Heart right ventricle (tissue), 16 donors: Measurements from ENCODE around the gene GIMAP5. TPM values are rescaled to one million over a fixed set of nuclear protein-coding genes. Genes with fewer than 3 reads are reported as not detected.
A peak's percentile ranks its signal among the peaks of the same experiment; 100 is the strongest.

Source experiments
- ATAC-seq, 8 donors: fragments of 200-7000 bp; cut with Tn5 transposase; one replicate each; pipeline ENCODE4 v1.9.1; 2020; ENCODE audit warnings: mild to moderate bottlenecking in 8 of 8, moderate library complexity in 8 of 8, moderate number of reproducible peaks in 1 of 8
- DNase-seq, 2 donors: peaks; one replicate each; pipeline ENCODE4 v3.0.0-alpha.2; 2020
- H3K27ac ChIP-seq, 10 donors: fragments of 200-600 bp; sonication (generic) in 2 of 10; one replicate each; pipeline versions ENCODE4 v1.5.0 to v1.8.0; 2020 to 2022; ENCODE audit warnings: mild to moderate bottlenecking in 3 of 10
- H3K27me3 ChIP-seq, 7 donors: fragments of 200-600 bp; one replicate each; pipeline ENCODE4 v1.8.0; 2021 to 2022; ENCODE audit warnings: mild to moderate bottlenecking in 2 of 7
- H3K36me3 ChIP-seq, 9 donors: fragments of 200-600 bp; sonication (generic) in 1 of 9; one replicate each; pipeline versions ENCODE4 v1.5.0 to v1.8.0; 2020 to 2022; ENCODE audit warnings: mild to moderate bottlenecking in 2 of 9
- H3K4me1 ChIP-seq, 9 donors: fragments of 200-600 bp; sonication (generic) in 1 of 9; one replicate each; pipeline versions ENCODE4 v1.5.0 to v1.8.0; 2020 to 2022; ENCODE audit warnings: mild to moderate bottlenecking in 4 of 9
- H3K4me3 ChIP-seq, 10 donors: fragments of 200-600 bp; sonication (generic) in 2 of 10; one replicate each; pipeline versions ENCODE4 v1.5.0 to v1.8.0; 2020 to 2022; ENCODE audit warnings: mild to moderate bottlenecking in 7 of 10, moderate library complexity in 2 of 10
- H3K9me3 ChIP-seq, 11 donors: fragments of 200-600 bp in 10 of 11; sonication (generic) in 2 of 11; one replicate each; pipeline versions ENCODE4 v1.5.0 to v1.8.0; 2013 to 2022; ENCODE audit warnings: mild to moderate bottlenecking in 2 of 11, control low read depth in 1 of 11, moderate library complexity in 1 of 11
- CTCF ChIP-seq, 9 donors: fragments of 200-600 bp; sonication (generic) in 2 of 9; IDR thresholded peaks; one replicate each; pipeline versions ENCODE4 v1.5.0 to v1.8.0; 2021 to 2022; ENCODE audit warnings: antibody characterized with exemption in 9 of 9, mild to moderate bottlenecking in 5 of 9, moderate library complexity in 1 of 9
- WGBS, 2 donors: extraction: QIAGEN DNeasy Blood & Tissue Kit; methylation state at CpG; one replicate each; pipeline ENCODE4 v1.1.7; 2013; ENCODE audit warnings: inconsistent platforms in 1 of 2; 5-methylcytosine and 5-hydroxymethylcytosine counted together
- intact Hi-C, 10 donors: fragments of 100-400 bp; cut with DNase I; formaldehyde crosslinking; loops; one replicate each; pipeline versions ENCODE4 v1.11.1 to v1.14.2; 2022
- polyA plus RNA-seq, 2 donors: library from polyadenylated mRNA; stranded (reverse); fragments of 200-250 nt; gene quantifications; one replicate each; pipeline ENCODE4 v1.2.3, GENCODE V29; 2013
- total RNA-seq, 10 donors: library from RNA; stranded (reverse); fragmentation: NEBNext Ultra II Directional in 3 of 10; extraction: Animal tissue kit (Norgen Biotek cat#: 25700) in 3 of 10; gene quantifications; one replicate each; pipeline versions ENCODE4 v1.2.1 to v1.2.4, GENCODE V29; 2021 to 2023
- donor health status: Arrhythmogenic right ventricular cardiomyopathy.
- donor health status: ischemic (EF 13 %, LVEDD 7.1; RV severe dilation, severe dysfunction).
- donor health status: healthy with polysubstance abuse.
- donor health status: DM: no; HTN: yes; CAD: no.
- donor health status: DM: no; HTN: no; CAD: no.
- donor health status: ischemic (EF 25% LVEDD 6.9; RV normal size, moderate dysfunction).
- donor health status: ischemic (EF 25% LVEDD 5.7; RV mildly dilated, moderate dysfunction).
- donor health status: healthy.
- donor health status: DM: yes; HTN: yes; CAD: no.
- donor health status: Ischemic cardiomyopathy.
- donor health status: ischemic (EF 35%, LVEDD 5.7; RV mildly dilated, moderate dysfunction).
- donor health status: nonischemic (EF 11% LVEDD 7.7; RV severe dilation, severe dysfunction).
- donor health status: DM: yes; HTN: yes; CAD: no.
- donor health status: PGD.
- donor health status: ischemic (EF 29% LVEDD 5.4; RV normal size, mild dysfunction).
- donor health status: nonischemic (EF 23%, LVEDD 6.1; RV moderate dilation, normal function).

The GIMAP5 gene
- total and polyA plus RNA-seq, 12 donors, result 6.5 to 35.0 (median 14.1) TPM

GRCh38 chr7:150784120-150784736 lies 47.0 kb downstream of the GIMAP5 start:
- intact Hi-C loops, result loop anchor here in 3 of 10 donors (5.0 kb wide), 2 partner anchors 38 to 93 kb away; no protein-coding TSS in a partner anchor
- no peaks in the 10 kb centered on the region for H3K36me3 ChIP-seq
- DNase-seq (no peak), ATAC-seq (no peak)
- no peaks in the 10 kb centered on the region for H3K9me3 ChIP-seq
- H3K27ac ChIP-seq, result peak overlapping the region in 6 of 10 donors; percentile 49 to 91 (median 86)
- peaks cover 11 to 75% (median 47%) of the 10 kb centered on the region in 9 donors for H3K4me1 ChIP-seq
- no peak for TF ChIP-seq CTCF (IDR thresholded peaks at IDR 0.05)
- 66% methylated on average over 9 of the region's 9 CpGs for WGBS, 2 donors
- no peak overlapping the region for H3K4me3 ChIP-seq
- H3K27me3 ChIP-seq, result no peaks in the 10 kb centered on the region

- Histone ChIP-seq H3K9me3 (no peaks in the 10 kb centered on the region), H3K36me3 (no peaks in the 10 kb centered on the region), H3K27me3 (no peaks in the 10 kb centered on the region), H3K4me1 (peaks cover 11 to 77% (median 47%) of the 10 kb centered on the region in 9 donors), H3K27ac (peak overlapping the region in 9 of 10 donors; percentile 20 to 91 (median 82)), H3K4me3 (no peak overlapping the region)
- TF ChIP-seq CTCF (IDR thresholded peaks at IDR 0.05), result no peak
- ATAC-seq (peak; percentile 16 to 68 (median 39)), DNase-seq (peak in 1 of 2 donors; percentile 43)
- 50 to 52% methylated on average over 4 of the region's 4 CpGs for WGBS, 2 donors
- intact Hi-C loops, result loop anchor here in 5 of 10 donors (5.0 kb wide), 3 partner anchors 37 to 202 kb away; no protein-coding TSS in a partner anchor
Observed at GRCh38 chr7:150784954-150785353, 47.7 kb downstream of the GIMAP5 start.

GRCh38 chr7:150787321-150788281 lies 50.4 kb downstream of the GIMAP5 start:
- peak overlapping the region in 1 of 10 donors; percentile 8 for H3K4me3 ChIP-seq
- peaks cover 11 to 68% (median 54%) of the 10 kb centered on the region in 9 donors for H3K4me1 ChIP-seq
- peak overlapping the region; percentile 3 to 91 (median 84) for H3K27ac ChIP-seq
- H3K36me3 ChIP-seq, result peaks cover 0 to 14% (median 0%) of the 10 kb centered on the region in 9 donors
- no peaks in the 10 kb centered on the region for H3K9me3 ChIP-seq
- WGBS, 2 donors, result 33 to 38% methylated on average over 10 of the region's 10 CpGs
- DNase-seq, result peak; percentile 27 to 55
- TF ChIP-seq CTCF (IDR thresholded peaks at IDR 0.05), result peak in 4 of 9 donors; percentile 13 to 41 (median 32)
- peak; percentile 27 to 61 (median 52) for ATAC-seq
- intact Hi-C loops, result loop anchor here in 2 of 10 donors (5.0 kb wide), 1 partner anchor 200 kb away; no protein-coding TSS in a partner anchor
- no peaks in the 10 kb centered on the region for H3K27me3 ChIP-seq
